Measurements from ENCODE around the gene SASH1. TPM values are rescaled to one million over a fixed set of nuclear protein-coding genes. Genes with fewer than 3 reads are reported as not detected.
A peak's percentile ranks its signal among the peaks of the same experiment; 100 is the strongest.

Gene SASH1
- 10 to 100 TPM; 77.0 to 82.3 TPM for total RNA-seq

DNA sequence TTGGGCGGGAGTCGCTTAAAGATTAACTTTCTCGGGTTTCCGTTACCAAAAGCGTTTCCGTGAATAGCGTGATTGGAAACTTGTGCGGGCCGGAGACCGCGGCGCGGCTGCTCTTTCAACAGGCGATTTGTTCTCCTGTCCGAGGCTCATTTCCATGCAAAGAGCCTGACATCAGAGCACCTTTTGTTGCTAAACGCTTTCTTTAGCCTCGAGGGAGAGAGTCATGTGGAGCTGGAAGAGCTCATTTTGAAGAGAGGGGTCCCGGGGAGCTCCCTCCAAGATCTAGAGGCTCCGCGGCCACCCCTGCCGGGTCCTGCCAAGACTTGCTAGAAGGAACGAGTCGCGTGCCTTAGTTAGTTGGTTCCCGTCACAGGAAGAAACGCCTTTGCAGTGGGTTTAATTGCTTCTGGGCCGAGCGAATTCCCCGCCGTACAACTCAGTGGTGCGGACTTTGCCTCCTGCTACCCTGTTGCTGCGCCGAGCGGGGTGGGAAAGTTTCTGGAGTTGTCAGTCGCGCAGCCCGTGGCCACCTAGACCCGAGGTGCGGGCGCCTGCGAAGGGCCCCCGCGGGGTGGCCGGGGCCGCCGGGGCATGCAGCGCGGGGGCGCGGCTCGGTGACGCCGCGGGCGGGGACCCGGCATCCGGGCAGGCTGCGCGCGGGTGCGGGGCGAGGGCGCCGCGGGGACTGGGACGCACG is at the start of gene SASH1:
Gene SASH1, plus strand, starts transcription at position 489 of the 697 bp plus-strand sequence. CDS start 230 bp downstream, outside the sequence.
- ATAC-seq (ENCODE audit: insufficient number of reproducible peaks, low FRiP score, low read depth), result peak; percentile 65
- peak within 1 kb of the TSS; percentile 76 for H3K4me3 ChIP-seq
- peaks cover 29 to 48% of the 10 kb centered on the region in 2 donors for H3K4me1 ChIP-seq (ENCODE audit: control insufficient read depth in 1 of 2, low read depth in 2 of 2)
- H3K27ac ChIP-seq, result peak within 1 kb of the TSS; percentile 77 to 87
- DNase-seq (ENCODE audit: low spot score), result no peak
- no peak for TF ChIP-seq CTCF (IDR thresholded peaks at IDR 0.05)
- H3K27me3 ChIP-seq (replicated peaks; ENCODE audit: insufficient read depth), result no peaks in the 10 kb centered on the region
- H3K36me3 ChIP-seq, result no peaks in the 10 kb centered on the region
- no peaks in the 10 kb centered on the region for H3K9me3 ChIP-seq

- no peak for DNase-seq (ENCODE audit: low spot score)
- Histone ChIP-seq H3K27ac (peak overlapping the region; percentile 8 to 36), H3K4me3 (no peak overlapping the region), H3K9me3 (no peaks in the 10 kb centered on the region), H3K4me1 (ENCODE audit: control insufficient read depth in 1 of 2, low read depth in 2 of 2) (peaks cover 3 to 27% of the 10 kb centered on the region in 2 donors), H3K36me3 (no peaks in the 10 kb centered on the region), H3K27me3 (replicated peaks; ENCODE audit: insufficient read depth) (no peaks in the 10 kb centered on the region)
- TF ChIP-seq CTCF (IDR thresholded peaks at IDR 0.05), result no peak
- ATAC-seq (ENCODE audit: insufficient number of reproducible peaks, low FRiP score, low read depth), result peak; percentile 9
Observed at GRCh38 chr6:148293181-148293995, 49.2 kb upstream of the SASH1 start.

DNA sequence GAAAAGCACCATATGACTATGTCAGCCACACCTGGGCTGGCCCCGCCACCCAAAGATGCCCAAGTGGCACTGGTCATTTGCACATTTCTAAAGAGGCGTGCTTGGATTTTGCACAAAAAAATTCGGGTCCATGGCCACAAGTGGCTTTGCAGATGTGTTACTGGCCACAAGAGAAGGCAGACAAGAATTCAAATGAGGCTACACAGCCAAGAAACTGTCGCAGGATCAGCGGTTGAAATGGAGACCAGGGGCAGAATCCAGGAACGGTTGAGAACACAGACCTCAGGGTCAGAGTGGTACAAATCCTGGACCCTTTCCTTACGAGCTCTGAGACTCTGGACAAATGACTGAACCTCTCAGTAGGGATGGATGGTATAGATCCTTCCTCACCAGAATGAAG is 48.6 kb upstream of the SASH1 start:
- H3K36me3 ChIP-seq, result no peaks in the 10 kb centered on the region
- no peak for ATAC-seq (ENCODE audit: insufficient number of reproducible peaks, low FRiP score, low read depth)
- no peak for DNase-seq (ENCODE audit: low spot score)
- no peaks in the 10 kb centered on the region for H3K27me3 ChIP-seq (replicated peaks; ENCODE audit: insufficient read depth)
- no peak for TF ChIP-seq CTCF (IDR thresholded peaks at IDR 0.05)
- H3K4me3 ChIP-seq, result no peak overlapping the region
- H3K27ac ChIP-seq, result peak overlapping the region in 1 of 2 donors; percentile 36
- H3K4me1 ChIP-seq (ENCODE audit: control insufficient read depth in 1 of 2, low read depth in 2 of 2), result peaks cover 3 to 27% of the 10 kb centered on the region in 2 donors
- H3K9me3 ChIP-seq, result no peaks in the 10 kb centered on the region

- ATAC-seq (ENCODE audit: insufficient number of reproducible peaks, low FRiP score, low read depth), result no peak
- Histone ChIP-seq H3K4me3 (no peak overlapping the region), H3K4me1 (ENCODE audit: control insufficient read depth in 1 of 2, low read depth in 2 of 2) (peaks cover 3 to 27% of the 10 kb centered on the region in 2 donors)
Observed at GRCh38 chr6:148295261-148295887, 47.3 kb upstream of the SASH1 start.

More at GRCh38 chr6:148295261-148295887, 47.3 kb upstream of the SASH1 start:
- TF ChIP-seq CTCF (IDR thresholded peaks at IDR 0.05), result no peak
- Histone ChIP-seq H3K36me3 (no peaks in the 10 kb centered on the region), H3K27me3 (replicated peaks; ENCODE audit: insufficient read depth) (no peaks in the 10 kb centered on the region), H3K9me3 (no peaks in the 10 kb centered on the region), H3K27ac (no peak overlapping the region)
- no peak for DNase-seq (ENCODE audit: low spot score)

All from thoracic aorta (tissue), 2 donors.